SK-N-SH (cell line): Measurements from ENCODE around the gene PEX26. TPM values are rescaled to one million over a fixed set of nuclear protein-coding genes. Genes with fewer than 3 reads are reported as not detected.

ENCODE experiments used
- CTCF ChIA-PET: fragments of 300-600, 350-600 bp; formaldehyde crosslinking; extraction: SDS; loops from one replicate; lab custom pipeline; 2021; lab: Yijun Ruan, JAX
- POLR2A ChIA-PET: fragments of 350-600 bp; sonication (Branson Sonifier 250); formaldehyde crosslinking; extraction: SDS; loops from one replicate; lab custom pipeline; 2020; ENCODE audit warnings: antibody characterized with exemption, inconsistent platforms; lab: Yijun Ruan, JAX
- DNase-seq: peaks from one replicate; pipeline ENCODE4 v3.0.0; 2012
- H2AFZ ChIP-seq: fragments of 200-600 bp; sonication (generic); 2 replicates; pipeline ENCODE4 v1.8.1; 2016; ENCODE audit warnings: antibody characterized with exemption, mild to moderate bottlenecking, low read depth
- H3F3A ChIP-seq: fragments of 200-600 bp; sonication (generic); replicated peaks from 2 replicates; pipeline ENCODE3; 2016; ENCODE audit warnings: antibody characterized with exemption, mild to moderate bottlenecking; ENCODE audit not compliant: insufficient read depth
- H3K27ac ChIP-seq, 2 experiments: fragments of 200-500 bp in 1 of 2; fragments of 200-600 bp in 1 of 2; sonication (Bioruptor generic) in 1 of 2; sonication (generic), shearing (Covaris generic) in 1 of 2; 2 replicates each; pipeline versions ENCODE4 v1.5.1 to v1.6.1; 2014 to 2016; ENCODE audit warnings: low read depth in 2 of 2, inconsistent platforms in 1 of 2, low read length in 1 of 2, mild to moderate bottlenecking in 1 of 2, mixed read lengths in 1 of 2
- H3K27me3 ChIP-seq: fragments of 200-600 bp; sonication (generic), shearing (Covaris generic); 2 replicates; pipeline ENCODE4 v1.6.1; 2016; ENCODE audit warnings: mixed run types; ENCODE audit not compliant: insufficient read depth
- H3K36me3 ChIP-seq, 2 experiments: fragments of 200-500 bp in 1 of 2; fragments of 200-600 bp in 1 of 2; sonication (Bioruptor generic) in 1 of 2; sonication (generic) in 1 of 2; replicated peaks in 1 of 2; 2 replicates each; pipeline versions ENCODE3 to v1.5.1; 2014 to 2016; ENCODE audit warnings: low read length in 1 of 2, mild to moderate bottlenecking in 1 of 2; ENCODE audit not compliant: insufficient read depth in 2 of 2, control insufficient read depth in 1 of 2
- H3K4me1 ChIP-seq, 2 experiments: fragments of 200-500 bp in 1 of 2; fragments of 200-600 bp in 1 of 2; sonication (Bioruptor generic) in 1 of 2; sonication (generic), shearing (Covaris generic) in 1 of 2; 2 replicates each; pipeline versions ENCODE4 v1.5.1 to v1.6.1; 2014 to 2016; ENCODE audit warnings: low read depth in 1 of 2, low read length in 1 of 2, mixed run types in 1 of 2; ENCODE audit not compliant: insufficient read depth in 2 of 2, control insufficient read depth in 1 of 2
- H3K4me2 ChIP-seq: fragments of 200-600 bp; sonication (generic), shearing (Covaris generic); 2 replicates; pipeline ENCODE4 v1.6.1; 2017; ENCODE audit warnings: mixed run types
- H3K4me3 ChIP-seq, 2 experiments: fragments of 200-500 bp in 1 of 2; fragments of 200-600 bp in 1 of 2; sonication (Bioruptor generic) in 1 of 2; sonication (generic), shearing (Covaris generic) in 1 of 2; 2 replicates each; pipeline versions ENCODE4 v1.5.1 to v1.8.1; 2014 to 2016; ENCODE audit warnings: low read depth in 2 of 2, inconsistent platforms in 1 of 2, low read length in 1 of 2, mild to moderate bottlenecking in 1 of 2, mixed read lengths in 1 of 2, moderate library complexity in 1 of 2
- H3K79me2 ChIP-seq: fragments of 200-600 bp; sonication (generic); 2 replicates; pipeline ENCODE4 v1.8.1; 2017; ENCODE audit warnings: mild to moderate bottlenecking; ENCODE audit not compliant: insufficient read depth
- H3K9ac ChIP-seq: fragments of 200-600 bp; sonication (generic); 2 replicates; pipeline ENCODE4 v1.6.1; 2017; ENCODE audit warnings: mixed run types
- H3K9me2 ChIP-seq: fragments of 200-600 bp; sonication (generic); 2 replicates; pipeline ENCODE4 v1.6.1; 2017; ENCODE audit warnings: mixed run types
- H3K9me3 ChIP-seq: fragments of 200-600 bp; sonication (generic); 2 replicates; pipeline ENCODE4 v1.6.1; 2017; ENCODE audit warnings: mixed run types, mild to moderate bottlenecking, moderate library complexity
- H4K20me1 ChIP-seq: fragments of 200-600 bp; sonication (generic); 2 replicates; pipeline ENCODE4 v1.6.1; 2017; ENCODE audit warnings: mild to moderate bottlenecking, mixed run types; ENCODE audit not compliant: insufficient read depth
- CTCF ChIP-seq: fragments of 200-600 bp; sonication (generic); IDR thresholded peaks from 2 replicates; pipeline ENCODE4 v1.6.1; 2017; ENCODE audit warnings: antibody characterized with exemption, mild to moderate bottlenecking, moderate library complexity
- ELF1 ChIP-seq: IDR thresholded peaks from 2 replicates; pipeline ENCODE4 v1.4.0; 2012
- EP300 ChIP-seq, 2 experiments: IDR thresholded peaks; 2 replicates each; pipeline versions ENCODE4 v1.4.0 to v1.6.1; 2012; ENCODE audit warnings: borderline replicate concordance in 1 of 2, low read depth in 1 of 2, low read length in 1 of 2
- FOXJ3 ChIP-seq: sonication (generic); formaldehyde crosslinking; IDR thresholded peaks from 2 replicates; pipeline ENCODE4 v1.5.1; 2020; ENCODE audit warnings: mild to moderate bottlenecking, missing genetic modification reagents
- FOXM1 ChIP-seq: IDR thresholded peaks from 2 replicates; pipeline ENCODE4 v1.4.0; 2012; ENCODE audit warnings: low read depth, mild to moderate bottlenecking
- IRF3 ChIP-seq: fragments of 150-350 bp; IDR thresholded peaks from 2 replicates; pipeline ENCODE4 v1.6.1; 2016; ENCODE audit warnings: mild to moderate bottlenecking, low read depth, low read length
- JUND ChIP-seq: IDR thresholded peaks from 2 replicates; pipeline ENCODE4 v1.4.0; 2012
- MEF2A ChIP-seq: IDR thresholded peaks from 2 replicates; pipeline ENCODE4 v1.4.0; 2012; ENCODE audit warnings: low read depth, borderline replicate concordance
- MXI1 ChIP-seq: IDR thresholded peaks from 2 replicates; pipeline ENCODE4 v1.6.1; 2012; ENCODE audit warnings: mild to moderate bottlenecking, low read depth, low read length, improper control_type of control experiment
- NFIC ChIP-seq: IDR thresholded peaks from 2 replicates; pipeline ENCODE4 v1.4.0; 2012; ENCODE audit warnings: borderline replicate concordance
- NRF1 ChIP-seq: IDR thresholded peaks from 2 replicates; pipeline ENCODE4 v1.6.1; 2012; ENCODE audit warnings: low read depth, mild to moderate bottlenecking, low read length
- POLR2AphosphoS5 ChIP-seq: IDR thresholded peaks from 2 replicates; pipeline ENCODE4 v1.6.1; 2012; ENCODE audit warnings: low read depth, low read length
- RCOR1 ChIP-seq: fragments of 150-350 bp; IDR thresholded peaks from 2 replicates; pipeline ENCODE4 v1.6.1; 2017; ENCODE audit warnings: antibody characterized with exemption, low read length
- REST ChIP-seq: IDR thresholded peaks from 2 replicates; pipeline ENCODE4 v1.6.1; 2012; ENCODE audit warnings: mild to moderate bottlenecking, low read depth, low read length, moderate library complexity
- RXRA ChIP-seq: IDR thresholded peaks from 2 replicates; pipeline ENCODE4 v1.4.0; 2012; ENCODE audit warnings: low read depth, mild to moderate bottlenecking, borderline replicate concordance
- SIN3A ChIP-seq: IDR thresholded peaks from 2 replicates; pipeline ENCODE4 v1.6.1; 2012; ENCODE audit warnings: low read depth, mild to moderate bottlenecking, low read length, moderate library complexity, borderline replicate concordance
- SMC3 ChIP-seq: IDR thresholded peaks from 2 replicates; pipeline ENCODE4 v1.6.1; 2012; ENCODE audit warnings: low read depth, low read length, improper control_type of control experiment
- TAF1 ChIP-seq: IDR thresholded peaks from 2 replicates; pipeline ENCODE4 v1.6.1; 2012; ENCODE audit warnings: low read depth, mild to moderate bottlenecking, low read length, moderate library complexity, borderline replicate concordance
- TCF12 ChIP-seq: IDR thresholded peaks from 2 replicates; pipeline ENCODE4 v1.4.0; 2012
- TEAD4 ChIP-seq: IDR thresholded peaks from 2 replicates; pipeline ENCODE4 v1.4.0; 2012; ENCODE audit warnings: mild to moderate bottlenecking, borderline replicate concordance; ENCODE audit not compliant: insufficient read depth
- WGBS: methylation state at CpG from one replicate; pipeline ENCODE4 v1.1.6; 2017; ENCODE audit warnings: low lambda C conversion rate; 5-methylcytosine and 5-hydroxymethylcytosine counted together
- polyA plus RNA-seq, 3 experiments: library from polyadenylated mRNA; depleted of rRNA; stranded (reverse); fragments of >200 nt; gene quantifications; 2 replicates each; pipeline ENCODE4 v1.2.3, GENCODE V29; 2012

PEX26 gene
- polyA plus RNA-seq, 1 of the 3 experiments (the other 2 are of a cell fraction), result 13.0 TPM

GRCh38 chr22:18028817-18029527 lies 48.8 kb upstream of the PEX26 start (continued):
- no peak for TF ChIP-seq NFIC
- TF ChIP-seq TEAD4, result no peak
- TF ChIP-seq, all 33 proteins: peak for 0

- Histone ChIP-seq H3K4me3 (no peak overlapping the region), H3K27me3 (no peaks in the 10 kb centered on the region), H3K79me2 (no peaks in the 10 kb centered on the region), H2AFZ (no peak overlapping the region), H3K9ac (no peak overlapping the region), H3K9me3 (no peaks in the 10 kb centered on the region), H3K9me2 (no peaks in the 10 kb centered on the region), H3K36me3 (no peaks in the 10 kb centered on the region), H3F3A (peaks cover 19% of the 10 kb centered on the region), H4K20me1 (no peaks in the 10 kb centered on the region), H3K4me1 (peaks cover 16% of the 10 kb centered on the region in 2 experiments; a peak in 3 of 4 replicates), H3K4me2 (no peak overlapping the region), H3K27ac (no peak overlapping the region)
- POLR2A ChIA-PET, result no interaction called here
- TF ChIP-seq RXRA (no peak), FOXJ3 (CRISPR knock-in tag) (no peak), IRF3 (no peak), NRF1 (no peak), REST (no peak), TEAD4 (no peak), TCF12 (no peak), TAF1 (no peak), SIN3A (no peak), ELF1 (no peak), JUND (no peak), FOXM1 (no peak), MEF2A (no peak), MXI1 (no peak), POLR2AphosphoS5 (no peak), EP300 (IDR thresholded peaks at IDR 0.05; ENCODE audit: borderline replicate concordance in 1 of 2, low read depth in 1 of 2, low read length in 1 of 2) (no peak), RCOR1 (no peak), SMC3 (no peak), NFIC (no peak), CTCF (no peak)
- CTCF ChIA-PET, result no interaction called here
- no peak for DNase-seq
- 100% methylated on average over 2 of the region's 2 CpGs for WGBS
These were observed 48.0 kb upstream of the PEX26 start for GRCh38 chr22:18029686-18030267.
